Glomerular endothelial cell (primary cell): ENCODE measurements around the gene RPL15. TPM values are rescaled to one million over a fixed set of nuclear protein-coding genes. Genes with fewer than 3 reads are reported as not detected.
"Not testable (repeated sequence)": the region's sequence is repeated elsewhere in the genome, so short reads cannot be mapped to it uniquely, and the experiment has no call there.

Experiments
- DNase-seq: peaks from one replicate; pipeline ENCODE4 v3.0.0-alpha.2; 2011; ENCODE audit warnings: low read depth, low spot score; ENCODE audit errors: extremely low read depth
- total RNA-seq: library from RNA; depleted of rRNA; stranded (reverse); fragments of >200 nt; gene quantifications from 2 replicates; pipeline ENCODE4 v1.2.3, GENCODE V29; 2015

The RPL15 gene
- total RNA-seq, 1 donor from 2014 or later = 2,079 TPM

DNA sequence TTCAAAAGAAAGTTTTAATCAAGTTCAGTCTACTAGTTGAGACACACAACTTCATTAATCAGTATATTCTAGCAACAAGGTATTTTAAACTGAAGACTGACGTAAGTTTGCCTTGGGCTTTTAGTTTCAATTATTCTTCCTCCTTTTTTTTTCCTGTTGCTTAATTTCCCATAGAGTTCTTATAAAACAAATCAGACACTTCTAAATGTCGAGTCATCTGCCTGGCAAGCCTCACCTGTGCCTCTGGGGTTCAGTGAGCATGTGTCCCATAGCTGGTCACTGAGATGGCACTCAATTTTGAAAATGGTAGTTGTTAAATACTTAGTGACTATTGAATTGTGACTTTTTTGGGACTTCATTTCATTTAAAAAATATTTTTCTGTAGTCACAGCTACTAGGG lies 27.5 kb upstream of the RPL15 start:
- DNase-seq = no peak

DNA sequence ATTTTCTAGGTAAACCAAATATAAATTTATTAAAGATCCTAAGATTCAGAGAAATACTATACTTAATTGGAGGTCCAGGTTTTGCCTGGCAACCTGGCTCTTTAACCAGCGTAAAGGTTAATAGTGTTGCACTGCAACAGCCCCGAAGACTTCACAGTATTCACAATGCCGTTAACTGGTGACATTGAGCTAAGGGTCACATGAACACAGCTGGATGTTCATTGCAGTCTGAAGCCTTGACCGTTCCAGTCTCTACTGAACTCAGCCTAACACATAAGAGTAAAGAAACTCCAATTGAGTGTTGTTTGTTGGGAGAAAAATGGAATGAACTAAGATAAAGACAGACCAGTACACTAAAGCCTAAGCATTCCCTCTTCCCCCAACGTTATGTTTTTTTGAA lies 27.0 kb upstream of the RPL15 start:
- DNase-seq = no peak

DNA sequence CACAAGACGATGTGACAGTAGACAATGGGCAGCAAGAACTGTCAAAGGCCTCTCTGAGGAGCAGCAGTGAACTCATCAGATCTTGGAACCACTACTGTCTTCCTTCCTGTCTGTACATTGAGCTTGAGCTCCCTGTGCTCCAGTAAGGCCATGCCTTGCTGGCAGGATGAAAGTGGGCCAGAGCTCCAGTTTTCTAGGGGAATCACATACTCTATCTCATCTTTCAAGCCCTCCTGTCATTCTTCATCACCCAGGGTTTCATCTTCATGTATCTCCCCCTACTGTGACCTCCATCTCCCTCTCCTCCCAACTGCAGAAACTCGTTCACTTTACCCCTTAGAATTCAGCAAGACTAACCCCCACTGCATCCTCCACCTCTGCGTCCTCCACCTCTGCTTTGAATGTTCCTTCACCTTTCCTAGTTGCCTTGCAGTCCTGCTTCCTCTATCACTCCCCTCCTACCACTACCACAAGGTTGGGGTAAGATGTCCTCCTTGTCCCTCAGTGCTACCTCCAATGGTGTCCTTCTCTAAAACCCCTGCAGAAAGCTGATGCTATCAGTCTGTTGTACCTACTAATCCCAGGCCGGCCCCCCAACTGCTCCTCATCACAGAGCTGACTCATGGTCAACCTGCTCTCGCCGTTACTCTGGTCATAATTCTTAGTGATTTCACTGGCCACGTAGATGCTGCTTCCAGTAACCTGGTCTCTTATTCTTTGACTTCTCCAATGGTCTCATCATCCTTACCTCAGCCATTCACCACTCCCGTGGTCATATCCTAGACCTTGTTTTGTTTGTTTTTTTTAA lies 22.5 kb upstream of the RPL15 start:
- DNase-seq = no peak

GRCh38 chr3:23895181-23895580 lies 21.8 kb upstream of the RPL15 start:
- DNase-seq = no peak

DNA sequence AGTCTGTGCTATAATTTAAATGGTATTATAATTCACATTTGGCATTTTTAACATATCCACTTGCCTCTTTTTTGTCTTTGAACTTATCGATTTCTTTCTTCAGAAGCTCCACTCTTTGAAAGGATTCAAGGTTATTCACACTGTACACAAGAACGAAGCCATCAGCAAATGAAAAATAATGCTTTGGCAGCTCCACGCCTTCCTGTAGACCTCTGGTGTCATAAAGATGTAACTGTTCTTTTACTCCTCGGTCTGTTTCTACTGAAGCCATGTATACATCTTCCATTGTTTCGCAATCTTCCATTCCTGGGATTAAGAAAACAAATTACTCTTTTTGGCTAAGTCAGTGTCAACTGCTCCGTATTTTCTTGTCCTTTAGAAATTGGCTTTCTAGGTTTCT lies 16.2 kb upstream of the RPL15 start:
- DNase-seq = no peak

DNA sequence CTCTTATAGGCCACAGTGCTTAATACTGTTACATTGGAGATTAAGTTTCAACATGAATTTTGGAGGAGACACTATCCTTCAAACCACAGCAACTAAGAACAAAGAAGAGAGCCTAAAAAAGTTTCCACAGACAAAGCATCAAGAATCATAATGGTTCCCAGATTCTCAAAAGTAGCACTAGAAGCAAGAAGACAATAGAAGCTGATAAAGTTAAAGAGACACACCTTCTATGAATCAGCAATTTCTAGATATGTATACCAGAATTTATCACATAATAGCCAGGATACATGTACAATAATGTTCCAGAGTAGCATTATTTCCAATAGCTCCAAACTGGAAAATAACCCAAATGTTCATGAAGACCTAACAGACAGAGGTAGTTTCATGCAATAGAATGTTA lies 12.4 kb upstream of the RPL15 start:
- DNase-seq = no peak

- DNase-seq = no peak
Measured at GRCh38 chr3:23909341-23909740, 7.6 kb upstream of the RPL15 start.

- no peak for DNase-seq
Measured at GRCh38 chr3:23911397-23911796, 5.5 kb upstream of the RPL15 start.

DNA sequence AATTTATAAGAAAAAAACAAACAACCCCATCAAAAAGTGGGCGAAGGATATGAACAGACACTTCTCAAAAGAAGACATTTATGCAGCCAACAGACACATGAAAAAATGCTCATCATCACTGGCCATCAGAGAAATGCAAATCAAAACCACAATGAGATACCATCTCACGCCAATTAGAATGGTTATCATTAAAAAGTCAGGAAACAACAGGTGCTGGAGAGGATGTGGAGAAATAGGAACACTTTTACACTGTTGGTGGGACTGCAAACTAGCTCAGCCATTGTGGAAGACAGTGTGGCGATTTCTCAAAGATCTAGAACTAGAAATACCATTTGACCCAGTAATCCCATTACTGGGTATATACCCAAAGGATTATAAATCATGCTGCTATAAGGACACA lies 4.6 kb upstream of the RPL15 start:
- DNase-seq = not testable (repeated sequence)

DNA sequence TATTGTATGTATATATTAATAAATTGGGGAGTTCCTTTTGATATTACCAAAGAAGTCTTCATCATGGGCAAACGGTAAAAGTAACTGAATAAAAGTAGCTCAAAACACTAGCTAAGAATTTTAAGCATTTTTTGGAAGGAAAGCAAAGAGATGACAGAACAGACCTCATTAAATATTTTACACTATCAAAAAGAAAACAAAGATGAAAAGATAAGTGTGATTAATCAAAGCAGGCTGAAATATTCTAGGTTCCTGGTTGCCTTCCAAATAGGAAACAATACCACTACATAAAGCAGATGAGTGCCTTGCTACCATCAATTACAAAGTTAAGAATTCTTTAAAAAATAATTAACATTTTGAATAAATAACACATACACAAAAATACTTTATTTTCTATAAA lies 3.8 kb upstream of the RPL15 start:
- no peak for DNase-seq

DNA sequence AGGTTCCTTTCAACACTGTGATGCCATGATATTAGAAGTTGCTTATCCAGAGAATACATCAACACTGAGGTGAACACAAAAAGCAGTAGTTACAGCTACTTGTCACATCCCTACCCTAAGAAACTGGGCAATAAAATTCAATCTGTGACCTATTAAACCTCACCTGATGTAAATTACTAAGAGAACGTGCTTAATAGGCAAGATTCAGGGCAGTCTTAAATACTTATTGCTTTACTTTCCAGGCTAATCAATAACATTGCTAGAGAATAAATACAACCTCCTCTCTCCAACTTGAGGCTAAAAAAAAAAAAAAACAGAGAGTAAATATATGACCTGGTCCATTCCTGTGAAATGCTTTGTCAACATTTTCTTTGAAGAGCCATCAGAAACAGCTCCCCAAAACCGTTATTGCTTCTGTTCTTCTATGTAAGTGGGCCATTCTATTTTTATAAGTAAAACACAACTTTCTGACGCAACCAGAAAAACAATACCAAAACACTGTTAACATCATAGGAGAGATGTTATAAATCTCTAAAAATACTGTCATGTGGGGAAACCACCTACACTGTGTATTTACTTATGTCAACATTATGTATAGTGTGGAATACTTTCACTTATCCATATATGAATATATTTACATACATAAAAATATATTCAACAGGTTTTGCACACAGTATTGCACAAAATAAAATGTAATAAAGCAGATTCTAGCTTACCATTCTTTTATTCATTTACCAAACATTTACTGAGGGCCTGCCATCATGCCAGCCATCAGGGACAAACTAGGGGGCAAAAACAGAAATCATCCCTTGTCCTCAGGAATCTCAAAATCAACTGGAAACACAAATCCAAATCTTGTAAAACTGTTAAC lies 2.8 kb upstream of the RPL15 start:
- no peak for DNase-seq

DNA sequence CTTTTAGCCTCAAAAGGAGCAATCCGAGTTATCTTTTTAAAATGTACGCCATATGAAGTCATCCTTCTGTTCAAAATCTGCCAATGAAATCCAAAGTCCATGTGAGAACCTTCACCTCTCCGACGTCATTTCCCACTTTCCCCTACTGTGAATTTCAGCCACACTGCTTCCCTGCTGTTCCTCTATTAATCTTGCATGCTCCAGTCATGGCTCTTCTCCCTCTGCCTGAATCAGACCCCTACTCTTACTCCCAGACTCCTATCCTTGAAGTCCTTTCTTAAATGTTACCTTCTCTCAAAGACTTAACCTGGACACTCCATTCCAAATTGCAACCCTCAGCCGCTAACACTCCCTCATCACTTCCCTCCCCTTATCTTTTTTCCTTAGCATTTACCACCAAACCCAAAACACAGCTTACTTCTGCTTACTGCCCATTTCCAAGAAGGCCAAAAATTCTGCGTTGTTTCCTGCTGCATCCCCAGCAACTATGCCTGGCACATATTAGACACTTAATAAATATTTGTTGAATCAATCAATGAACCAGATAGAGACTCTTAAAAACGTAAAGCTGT lies 1.3 kb upstream of the RPL15 start:
- DNase-seq = no peak

GRCh38 chr3:23916152-23916885 lies 613 bp upstream of the RPL15 start:
- no peak for DNase-seq

GRCh38 chr3:23917679-23918303 lies 859 bp downstream of the RPL15 start:
- DNase-seq = not testable (repeated sequence)

GRCh38 chr3:23918331-23918730 lies 1.4 kb downstream of the RPL15 start:
- not testable (repeated sequence) for DNase-seq

DNA sequence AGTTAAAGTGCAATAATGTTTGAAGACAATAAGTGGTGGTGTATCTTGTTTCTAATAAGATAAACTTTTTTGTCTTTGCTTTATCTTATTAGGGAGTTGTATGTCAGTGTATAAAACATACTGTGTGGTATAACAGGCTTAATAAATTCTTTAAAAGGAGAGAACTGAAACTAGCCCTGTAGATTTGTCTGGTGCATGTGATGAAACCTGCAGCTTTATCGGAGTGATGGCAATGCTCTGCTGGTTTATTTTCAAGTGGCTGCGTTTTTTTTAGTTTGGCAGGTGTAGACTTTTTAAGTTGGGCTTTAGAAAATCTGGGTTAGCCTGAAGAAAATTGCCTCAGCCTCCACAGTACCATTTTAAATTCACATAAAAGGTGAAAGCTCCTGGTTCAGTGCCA lies 2.7 kb downstream of the RPL15 start:
- DNase-seq = no peak

DNA sequence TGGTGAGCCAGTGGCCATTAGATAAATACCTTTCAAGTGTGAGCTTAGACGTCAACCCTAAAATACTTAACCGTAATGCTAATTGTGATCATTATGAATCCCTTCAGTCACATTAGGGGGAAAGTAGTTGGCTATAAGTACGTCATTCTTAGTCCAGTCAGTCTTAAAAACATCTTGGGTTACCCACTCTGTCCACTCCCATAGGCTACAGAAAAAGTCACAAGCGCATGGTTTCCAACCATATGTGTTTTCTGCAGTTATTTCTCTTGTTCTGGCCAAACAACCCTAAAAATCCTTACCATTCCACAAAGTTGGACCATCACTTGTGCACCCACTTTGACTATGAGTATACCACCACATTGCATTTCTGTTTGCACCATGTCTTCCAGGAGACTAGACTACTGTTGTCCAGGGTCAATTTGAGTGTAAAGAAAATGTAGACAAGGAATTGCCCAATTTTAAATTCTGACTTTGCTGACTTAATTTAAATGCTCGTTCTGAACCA lies 3.3 kb downstream of the RPL15 start:
- DNase-seq = no peak

- no peak for DNase-seq
Measured at GRCh38 chr3:23921052-23921511, 4.2 kb downstream of the RPL15 start.

- no peak for DNase-seq
Measured at GRCh38 chr3:23923786-23924185, 6.9 kb downstream of the RPL15 start.

DNA sequence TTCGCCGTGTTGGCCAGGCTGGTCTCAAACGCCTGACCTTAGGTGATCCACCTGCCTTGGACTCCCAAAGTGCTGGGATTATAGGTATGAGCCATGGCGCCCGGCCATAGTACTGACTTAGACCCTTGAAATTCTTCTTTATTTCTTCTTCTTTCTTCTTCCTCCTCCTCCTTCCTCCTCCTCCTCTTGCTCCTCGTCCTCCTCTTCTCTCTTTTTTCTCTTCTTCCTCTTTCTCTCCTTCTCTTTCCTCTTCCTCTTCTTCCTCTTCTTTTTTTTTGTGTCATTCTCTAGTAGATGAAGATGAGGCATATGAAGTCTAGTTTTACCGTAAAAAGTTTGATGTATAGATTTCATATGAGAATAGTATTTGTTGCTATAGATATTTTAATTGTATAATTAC lies 9.3 kb downstream of the RPL15 start:
- no peak for DNase-seq
